C4-2B (cell line): ENCODE results near the gene DAD1.
"Not testable (repeated sequence)": the region's sequence is repeated elsewhere in the genome, so short reads cannot be mapped to it uniquely, and the experiment has no call there.

Source experiments
- H3K27ac ChIP-seq: fragments of 450-650 bp; 2 replicates; pipeline ENCODE4 v1.5.1; 2017
- CTCF ChIP-seq: fragments of 450-650 bp; conservative IDR thresholded peaks from 2 replicates; pipeline ENCODE4 v1.5.1; 2017; ENCODE audit warnings: mild to moderate bottlenecking
- ZFX ChIP-seq: fragments of 450-650 bp; IDR thresholded peaks from 2 replicates; pipeline ENCODE4 v1.6.1; 2017

Gene DAD1

GRCh38 chr14:22555384-22556011 is 33.5 kb downstream of the DAD1 start:
- no peak overlapping the region for H3K27ac ChIP-seq

GRCh38 chr14:22554498-22555383 is 34.3 kb downstream of the DAD1 start:
- TF ChIP-seq ZFX (no peak), CTCF (no peak)
- no peak overlapping the region for H3K27ac ChIP-seq

More at GRCh38 chr14:22555384-22556011, 33.5 kb downstream of the DAD1 start:
- TF ChIP-seq ZFX (no peak), CTCF (no peak)

GRCh38 chr14:22553861-22554497 is 35.0 kb downstream of the DAD1 start:
- not testable (repeated sequence) for H3K27ac ChIP-seq

GRCh38 chr14:22553445-22553844 is 35.6 kb downstream of the DAD1 start:
- no peak overlapping the region for H3K27ac ChIP-seq
- TF ChIP-seq ZFX (no peak), CTCF (no peak)

GRCh38 chr14:22552827-22553076 is 36.3 kb downstream of the DAD1 start:
- H3K27ac ChIP-seq = no peak overlapping the region
- TF ChIP-seq ZFX (no peak), CTCF (no peak)

- TF ChIP-seq ZFX = no peak
- no peak for TF ChIP-seq CTCF
- no peak overlapping the region for H3K27ac ChIP-seq
Observed at GRCh38 chr14:22552001-22552826, 36.8 kb downstream of the DAD1 start.

- H3K27ac ChIP-seq = no peak overlapping the region
- no peak for TF ChIP-seq ZFX
- no peak for TF ChIP-seq CTCF
Observed at GRCh38 chr14:22551605-22551997, 37.4 kb downstream of the DAD1 start.
